GM18867 (cell line): ENCODE results near the gene STK40.

Experiments
- ATAC-seq: cut with Tn5 transposase; IDR thresholded peaks from one replicate; pipeline ENCODE4 v1.9.1; 2021; ENCODE audit warnings: mild to moderate bottlenecking, moderate library complexity; ENCODE audit not compliant: unreplicated experiment

The STK40 gene

GRCh38 chr1:36377791-36378492 lies 7.8 kb downstream of the STK40 start:
- ATAC-seq, result no peak

- ATAC-seq, result no peak
These were observed 13.1 kb downstream of the STK40 start for GRCh38 chr1:36372617-36373016.

GRCh38 chr1:36369061-36369861 lies 16.5 kb downstream of the STK40 start:
- no peak for ATAC-seq

- ATAC-seq, result no peak
These were observed 17.9 kb downstream of the STK40 start for GRCh38 chr1:36367798-36368197.

- no peak for ATAC-seq
These were observed 18.7 kb downstream of the STK40 start for GRCh38 chr1:36367066-36367465.

- no peak for ATAC-seq
These were observed 19.5 kb downstream of the STK40 start for GRCh38 chr1:36366091-36366661.

GRCh38 chr1:36365381-36365780 lies 20.3 kb downstream of the STK40 start:
- no peak for ATAC-seq

GRCh38 chr1:36359911-36360550 lies 25.7 kb downstream of the STK40 start:
- no peak for ATAC-seq

GRCh38 chr1:36359383-36359782 lies 26.3 kb downstream of the STK40 start:
- no peak for ATAC-seq

GRCh38 chr1:36358514-36359084 lies 27.1 kb downstream of the STK40 start:
- no peak for ATAC-seq

GRCh38 chr1:36355811-36356210 lies 29.9 kb downstream of the STK40 start:
- ATAC-seq, result no peak

GRCh38 chr1:36354486-36354885 lies 31.2 kb downstream of the STK40 start:
- ATAC-seq, result no peak

- no peak for ATAC-seq
These were observed 32.5 kb downstream of the STK40 start for GRCh38 chr1:36352910-36353878.

- ATAC-seq, result no peak
These were observed 33.4 kb downstream of the STK40 start for GRCh38 chr1:36352125-36352909.

- ATAC-seq, result no peak
These were observed 34.3 kb downstream of the STK40 start for GRCh38 chr1:36351227-36351977.

- ATAC-seq, result no peak
These were observed 35.0 kb downstream of the STK40 start for GRCh38 chr1:36350659-36351226.

- no peak for ATAC-seq
These were observed 35.9 kb downstream of the STK40 start for GRCh38 chr1:36349839-36350238.

- peak; percentile 73 for ATAC-seq
These were observed 36.5 kb downstream of the STK40 start for GRCh38 chr1:36349241-36349671.
